ENCODE measurements around the gene HIPK2. TPM values are rescaled to one million over a fixed set of nuclear protein-coding genes. Genes with fewer than 3 reads are reported as not detected.

The HIPK2 gene
- total RNA-seq, 2 experiments from 2014 or later: 17.3 to 17.6 TPM

DNA sequence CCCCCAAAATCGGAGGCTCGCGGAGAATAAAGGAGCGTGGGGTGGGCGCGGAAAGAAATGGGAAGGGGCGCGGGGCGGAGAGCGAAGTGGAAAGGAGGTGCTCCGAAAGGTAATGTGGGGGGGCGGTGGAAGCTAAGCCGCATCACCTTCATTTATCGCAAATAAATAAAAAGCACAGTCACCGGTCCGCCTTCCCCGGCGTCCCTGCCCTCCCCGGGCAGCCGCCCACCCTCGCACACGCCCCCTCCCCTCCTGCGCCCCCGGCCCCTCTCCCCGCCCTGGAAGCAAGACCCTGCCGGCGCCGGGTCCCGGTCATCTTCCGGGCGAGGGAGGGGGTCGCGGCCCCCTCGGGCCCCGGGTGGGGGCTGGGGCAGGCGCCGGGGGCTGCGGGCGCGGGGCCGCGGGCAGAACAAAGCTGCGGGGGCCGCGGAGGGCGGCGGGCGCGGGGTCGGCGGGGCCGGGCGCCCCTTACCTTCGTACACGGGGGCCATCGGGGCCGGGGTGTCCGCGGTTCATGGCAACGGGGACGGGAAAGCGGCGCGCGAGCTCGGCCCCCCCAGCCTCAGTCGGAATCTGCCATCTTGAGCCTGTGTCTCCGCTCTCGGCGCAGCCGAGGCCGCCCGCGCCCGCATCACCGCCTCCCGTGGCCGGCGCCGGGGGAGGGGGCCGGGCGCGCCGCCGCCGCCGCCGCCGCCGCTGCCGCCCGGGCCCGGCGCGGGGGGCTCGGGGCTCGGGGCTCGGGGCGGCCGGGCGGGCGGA, 486 bp downstream of the HIPK2 start:
- ChIA-PET POLR2A (interaction anchor here (0.8 to 1.3 kb wide), 2 partner anchors 12 to 126 kb away, joined by 3 read pairs; no protein-coding TSS in a partner anchor), CTCF (interaction anchor here (0.7 to 12.2 kb wide), 3 partner anchors 13 to 156 kb away, joined by 3 to 62 read pairs (median 3); no protein-coding TSS in a partner anchor)

GRCh38 chr7:139776486-139777132, 1.2 kb downstream of the HIPK2 start:
- H3K27me3 Mint-ChIP-seq: peaks cover 18% of the 10 kb centered on the region
- H3K4me3 Mint-ChIP-seq: peak overlapping the region; percentile 96
- H3K36me3 Mint-ChIP-seq (ENCODE audit: low read depth): peaks cover 2% of the 10 kb centered on the region
- ChIA-PET CTCF (interaction anchor here (0.7 to 12.2 kb wide), 3 partner anchors 12 to 156 kb away, joined by 3 to 62 read pairs (median 3); no protein-coding TSS in a partner anchor), POLR2A (no interaction called here)
- H3K27ac Mint-ChIP-seq: peak overlapping the region; percentile 96
- DNase-seq (peak; percentile 41), ATAC-seq (no peak)
- intact Hi-C loops (cut with micrococcal nuclease): loop anchor here (5.0 to 10.0 kb wide), 4 partner anchors 104 to 226 kb away; no protein-coding TSS in a partner anchor
- TF ChIP-seq, protein P1, sequence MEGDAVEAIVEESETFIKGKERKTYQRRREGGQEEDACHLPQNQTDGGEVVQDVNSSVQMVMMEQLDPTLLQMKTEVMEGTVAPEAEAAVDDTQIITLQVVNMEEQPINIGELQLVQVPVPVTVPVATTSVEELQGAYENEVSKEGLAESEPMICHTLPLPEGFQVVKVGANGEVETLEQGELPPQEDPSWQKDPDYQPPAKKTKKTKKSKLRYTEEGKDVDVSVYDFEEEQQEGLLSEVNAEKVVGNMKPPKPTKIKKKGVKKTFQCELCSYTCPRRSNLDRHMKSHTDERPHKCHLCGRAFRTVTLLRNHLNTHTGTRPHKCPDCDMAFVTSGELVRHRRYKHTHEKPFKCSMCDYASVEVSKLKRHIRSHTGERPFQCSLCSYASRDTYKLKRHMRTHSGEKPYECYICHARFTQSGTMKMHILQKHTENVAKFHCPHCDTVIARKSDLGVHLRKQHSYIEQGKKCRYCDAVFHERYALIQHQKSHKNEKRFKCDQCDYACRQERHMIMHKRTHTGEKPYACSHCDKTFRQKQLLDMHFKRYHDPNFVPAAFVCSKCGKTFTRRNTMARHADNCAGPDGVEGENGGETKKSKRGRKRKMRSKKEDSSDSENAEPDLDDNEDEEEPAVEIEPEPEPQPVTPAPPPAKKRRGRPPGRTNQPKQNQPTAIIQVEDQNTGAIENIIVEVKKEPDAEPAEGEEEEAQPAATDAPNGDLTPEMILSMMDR (IDR thresholded peaks at IDR 0.05): no peak
- peaks cover 47% of the 10 kb centered on the region for H3K4me1 Mint-ChIP-seq (ENCODE audit: low read depth)
- H3K9me3 Mint-ChIP-seq: no peaks in the 10 kb centered on the region

More for the DNA sequence above, 486 bp downstream of the HIPK2 start:
- TF ChIP-seq, protein P1 (IDR thresholded peaks at IDR 0.05): no peak
- Mint-ChIP-seq H3K27me3 (peaks cover 20% of the 10 kb centered on the region), H3K4me3 (peak overlapping the region; percentile 96), H3K36me3 (ENCODE audit: low read depth) (no peaks in the 10 kb centered on the region), H3K9me3 (no peaks in the 10 kb centered on the region), H3K27ac (peak overlapping the region; percentile 96), H3K4me1 (ENCODE audit: low read depth) (peaks cover 42% of the 10 kb centered on the region)
- DNase-seq: peak; percentile 44
- ATAC-seq: peak; percentile 12
- intact Hi-C loops (cut with micrococcal nuclease): loop anchor here (5.0 to 10.0 kb wide), 4 partner anchors 105 to 225 kb away; no protein-coding TSS in a partner anchor

DNA sequence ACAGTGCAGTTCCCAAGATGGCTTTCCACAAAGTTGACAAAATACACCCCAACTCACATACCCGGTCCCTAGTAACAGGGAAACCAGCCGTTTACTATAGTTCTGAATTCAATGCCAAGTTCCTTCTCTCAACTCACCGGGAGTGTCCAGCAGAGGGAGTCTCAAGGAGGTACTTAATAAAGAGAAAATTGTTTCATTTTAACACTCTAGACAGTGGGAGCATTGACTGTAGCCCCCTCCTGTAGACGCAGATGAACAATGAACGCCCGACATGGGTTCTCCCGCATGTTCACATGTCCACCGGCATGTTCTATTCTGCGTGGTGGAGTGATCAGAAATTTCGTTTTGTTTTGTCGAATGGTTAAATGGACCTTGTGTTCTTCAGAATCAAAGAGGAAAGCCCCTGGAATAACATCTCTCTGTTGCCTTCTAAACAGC, 1.9 kb downstream of the HIPK2 start:
- intact Hi-C loops (cut with micrococcal nuclease): loop anchor here (5.0 to 10.0 kb wide), 4 partner anchors 104 to 226 kb away; no protein-coding TSS in a partner anchor
- TF ChIP-seq, protein P1 (IDR thresholded peaks at IDR 0.05): peak; percentile 70
- peak overlapping the region; percentile 96 for H3K4me3 Mint-ChIP-seq
- DNase-seq (peak; percentile 81), ATAC-seq (peak; percentile 35)
- H3K27me3 Mint-ChIP-seq: peaks cover 13% of the 10 kb centered on the region
- CTCF ChIA-PET: no interaction called here
- peak overlapping the region; percentile 96 for H3K27ac Mint-ChIP-seq
- peaks cover 5% of the 10 kb centered on the region for H3K36me3 Mint-ChIP-seq (ENCODE audit: low read depth)
- POLR2A ChIA-PET: no interaction called here
- H3K9me3 Mint-ChIP-seq: no peaks in the 10 kb centered on the region
- peaks cover 54% of the 10 kb centered on the region for H3K4me1 Mint-ChIP-seq (ENCODE audit: low read depth)

DNA sequence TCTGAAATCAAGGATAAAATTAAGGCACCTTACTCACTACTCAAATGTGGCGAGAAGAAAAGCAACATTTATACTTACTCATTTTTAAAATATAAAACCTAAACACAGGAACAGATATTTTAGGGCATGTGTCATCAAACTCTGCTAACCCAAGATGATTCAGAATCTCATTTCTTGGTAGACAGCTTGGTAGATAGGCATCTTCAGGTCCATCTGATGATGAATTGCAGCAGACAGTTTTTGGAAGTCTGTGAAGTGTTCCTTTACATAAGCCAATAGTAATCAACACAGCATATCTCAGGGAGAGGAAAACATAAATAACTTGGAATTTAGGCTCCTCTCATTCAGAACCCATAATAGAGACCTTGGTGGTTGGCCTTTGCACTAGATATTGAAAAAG, 3.4 kb downstream of the HIPK2 start:
- CTCF ChIA-PET: interaction anchor here (0.7 to 4.2 kb wide), 3 partner anchors 87 to 228 kb away, joined by 3 to 27 read pairs (median 3); no protein-coding TSS in a partner anchor
- Mint-ChIP-seq H3K27me3 (peaks cover 3% of the 10 kb centered on the region), H3K4me1 (ENCODE audit: low read depth) (peaks cover 66% of the 10 kb centered on the region), H3K4me3 (no peak overlapping the region), H3K27ac (peak overlapping the region; percentile 75), H3K36me3 (ENCODE audit: low read depth) (peaks cover 5% of the 10 kb centered on the region), H3K9me3 (no peaks in the 10 kb centered on the region)
- no peak for DNase-seq
- POLR2A ChIA-PET: no interaction called here
- TF ChIP-seq, protein P1 (IDR thresholded peaks at IDR 0.05): no peak
- ATAC-seq: peak; percentile 51
- intact Hi-C loops (cut with micrococcal nuclease): loop anchor here (5.0 to 10.0 kb wide), 2 partner anchors 92 to 140 kb away; no protein-coding TSS in a partner anchor

All from activated CD8-positive, alpha-beta T cell treated with anti-CD3 and anti-CD28 coated beads for 36 hours (primary cell).